Measurements from ENCODE around the gene SNED1. TPM values are rescaled to one million over a fixed set of nuclear protein-coding genes. Genes with fewer than 3 reads are reported as not detected.

SNED1 gene
- total and polyA plus RNA-seq, 9 of the 15 experiments (the other 6 are each of a cell fraction or from before 2014, with no cell fraction given) = 0.03 to 0.07 (median 0.05) TPM; not detected in 5

GRCh38 chr2:241102239-241102803 is 103.9 kb downstream of the SNED1 start, which contains the start of gene MTERF4 (continued):
- no peak for TF ChIP-seq BRF2 (IDR thresholded peaks at IDR 0.05; ENCODE audit: borderline replicate concordance, insufficient read depth, insufficient read length)
- no peak; the same call in 1 of the 2 replicates for TF ChIP-seq EP300 (IDR thresholded peaks at IDR 0.05; ENCODE audit: low read length)
- TF ChIP-seq ZNF263 (CRISPR knock-in tag; IDR thresholded peaks at IDR 0.05; ENCODE audit: borderline replicate concordance) = peak; percentile 95
- TF ChIP-seq HMG20A (CRISPR knock-in tag; conservative IDR thresholded peaks at IDR 0.05) = no peak
- TF ChIP-seq HNRNPL (IDR thresholded peaks at IDR 0.05; ENCODE audit: low read depth, low read length) = no peak
- TF ChIP-seq ATF7 (IDR thresholded peaks at IDR 0.05) = peak; percentile 81
- no peak for TF ChIP-seq ZNF324 (CRISPR knock-in tag; IDR thresholded peaks at IDR 0.05)
- TF ChIP-seq STAT5A (IDR thresholded peaks at IDR 0.05; ENCODE audit: borderline replicate concordance, low read length) = no peak
- no peak for TF ChIP-seq ZNF274 (IDR thresholded peaks at IDR 0.05; ENCODE audit: borderline replicate concordance, low read depth, low read length)
- TF ChIP-seq THRB (CRISPR knock-in tag; conservative IDR thresholded peaks at IDR 0.05) = no peak
- TF ChIP-seq TCF15 (CRISPR knock-in tag; IDR thresholded peaks at IDR 0.05) = no peak
- TF ChIP-seq RERE (CRISPR knock-in tag; IDR thresholded peaks at IDR 0.05; ENCODE audit: borderline replicate concordance) = no peak
- no peak for TF ChIP-seq NR1H2 (CRISPR knock-in tag; IDR thresholded peaks at IDR 0.05)
- TF ChIP-seq TAF1 (IDR thresholded peaks at IDR 0.05; ENCODE audit: control insufficient read depth, extremely low read depth, insufficient read depth, low read length, severe bottlenecking) = peak; percentile 93
- 0 out of 2 replicates have a peak, but pooled peaks have one; percentile 13 for TF ChIP-seq POLR2H (tag; IDR thresholded peaks at IDR 0.05; ENCODE audit: low read depth)
- no peak for TF ChIP-seq BCL6 (CRISPR knock-in tag; IDR thresholded peaks at IDR 0.05)
- TF ChIP-seq TSC22D4 (tag; IDR thresholded peaks at IDR 0.05) = no peak
- no peak for TF ChIP-seq GABPB2 (CRISPR knock-in tag; conservative IDR thresholded peaks at IDR 0.05)
- no peak for TF ChIP-seq KLF6 (CRISPR knock-in tag; IDR thresholded peaks at IDR 0.05; ENCODE audit: borderline replicate concordance)
- no peak for TF ChIP-seq IFI16 (CRISPR knock-in tag; IDR thresholded peaks at IDR 0.05)
- no peak for TF ChIP-seq ZSCAN29 (IDR thresholded peaks at IDR 0.05)
- TF ChIP-seq HDAC3 (IDR thresholded peaks at IDR 0.05; ENCODE audit: borderline replicate concordance, partially characterized antibody) = no peak
